ENCODE measurements around the gene ADAM19. TPM values are rescaled to one million over a fixed set of nuclear protein-coding genes. Genes with fewer than 3 reads are reported as not detected.

The ADAM19 gene
- total and polyA plus RNA-seq, 2 experiments from 2014 or later = 9.1 to 13.2 TPM

- Histone ChIP-seq H3K36me3 (ENCODE audit: insufficient read depth) (no peaks in the 10 kb centered on the region), H2AFZ (peak overlapping the region; percentile 63; the same call in 1 of the 2 replicates), H3K4me1 (ENCODE audit: insufficient read depth) (no peaks in the 10 kb centered on the region), H3F3A (replicated peaks; ENCODE audit: low read depth) (no peaks in the 10 kb centered on the region), H3K27me3 (ENCODE audit: insufficient read depth) (no peaks in the 10 kb centered on the region), H3K9me2 (ENCODE audit: insufficient read depth) (no peaks in the 10 kb centered on the region), H3K4me2 (no peak overlapping the region), H3K27ac (ENCODE audit: low read depth) (no peak overlapping the region), H3K4me3 (no peak overlapping the region), H3K79me2 (replicated peaks; ENCODE audit: insufficient read depth) (no peaks in the 10 kb centered on the region), H4K20me1 (replicated peaks; ENCODE audit: insufficient read depth) (no peaks in the 10 kb centered on the region)
- no peaks in the 10 kb centered on the region; the same call in 2 of the 3 replicates for H3K9me3 Mint-ChIP-seq
- TF ChIP-seq, protein P1, sequence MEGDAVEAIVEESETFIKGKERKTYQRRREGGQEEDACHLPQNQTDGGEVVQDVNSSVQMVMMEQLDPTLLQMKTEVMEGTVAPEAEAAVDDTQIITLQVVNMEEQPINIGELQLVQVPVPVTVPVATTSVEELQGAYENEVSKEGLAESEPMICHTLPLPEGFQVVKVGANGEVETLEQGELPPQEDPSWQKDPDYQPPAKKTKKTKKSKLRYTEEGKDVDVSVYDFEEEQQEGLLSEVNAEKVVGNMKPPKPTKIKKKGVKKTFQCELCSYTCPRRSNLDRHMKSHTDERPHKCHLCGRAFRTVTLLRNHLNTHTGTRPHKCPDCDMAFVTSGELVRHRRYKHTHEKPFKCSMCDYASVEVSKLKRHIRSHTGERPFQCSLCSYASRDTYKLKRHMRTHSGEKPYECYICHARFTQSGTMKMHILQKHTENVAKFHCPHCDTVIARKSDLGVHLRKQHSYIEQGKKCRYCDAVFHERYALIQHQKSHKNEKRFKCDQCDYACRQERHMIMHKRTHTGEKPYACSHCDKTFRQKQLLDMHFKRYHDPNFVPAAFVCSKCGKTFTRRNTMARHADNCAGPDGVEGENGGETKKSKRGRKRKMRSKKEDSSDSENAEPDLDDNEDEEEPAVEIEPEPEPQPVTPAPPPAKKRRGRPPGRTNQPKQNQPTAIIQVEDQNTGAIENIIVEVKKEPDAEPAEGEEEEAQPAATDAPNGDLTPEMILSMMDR (conservative IDR thresholded peaks at IDR 0.05; ENCODE audit: low read depth in 2 of 2) = no peak
- TF ChIP-seq CREB1 (CRISPR knock-in tag; IDR thresholded peaks at IDR 0.05; ENCODE audit: low read depth) (no peak), POLR2AphosphoS5 (IDR thresholded peaks at IDR 0.05; ENCODE audit: low read depth) (no peak), JUNB (IDR thresholded peaks at IDR 0.05; ENCODE audit: unreplicated experiment) (no peak), ZNF462 (CRISPR knock-in tag; IDR thresholded peaks at IDR 0.05) (no peak), STAT1 (IDR thresholded peaks at IDR 0.05; ENCODE audit: unreplicated experiment) (no peak), NANOG (IDR thresholded peaks at IDR 0.05; ENCODE audit: borderline replicate concordance) (no peak), ZNF114 (CRISPR knock-in tag; IDR thresholded peaks at IDR 0.05) (no peak), EZH2 (IDR thresholded peaks at IDR 0.05; ENCODE audit: low read depth, unreplicated experiment) (no peak), EZH2phosphoT487 (IDR thresholded peaks at IDR 0.05; ENCODE audit: unreplicated experiment) (no peak), ZNF331 (CRISPR knock-in tag; IDR thresholded peaks at IDR 0.05; ENCODE audit: low read depth) (no peak)
- TF ChIP-seq, protein P2, sequence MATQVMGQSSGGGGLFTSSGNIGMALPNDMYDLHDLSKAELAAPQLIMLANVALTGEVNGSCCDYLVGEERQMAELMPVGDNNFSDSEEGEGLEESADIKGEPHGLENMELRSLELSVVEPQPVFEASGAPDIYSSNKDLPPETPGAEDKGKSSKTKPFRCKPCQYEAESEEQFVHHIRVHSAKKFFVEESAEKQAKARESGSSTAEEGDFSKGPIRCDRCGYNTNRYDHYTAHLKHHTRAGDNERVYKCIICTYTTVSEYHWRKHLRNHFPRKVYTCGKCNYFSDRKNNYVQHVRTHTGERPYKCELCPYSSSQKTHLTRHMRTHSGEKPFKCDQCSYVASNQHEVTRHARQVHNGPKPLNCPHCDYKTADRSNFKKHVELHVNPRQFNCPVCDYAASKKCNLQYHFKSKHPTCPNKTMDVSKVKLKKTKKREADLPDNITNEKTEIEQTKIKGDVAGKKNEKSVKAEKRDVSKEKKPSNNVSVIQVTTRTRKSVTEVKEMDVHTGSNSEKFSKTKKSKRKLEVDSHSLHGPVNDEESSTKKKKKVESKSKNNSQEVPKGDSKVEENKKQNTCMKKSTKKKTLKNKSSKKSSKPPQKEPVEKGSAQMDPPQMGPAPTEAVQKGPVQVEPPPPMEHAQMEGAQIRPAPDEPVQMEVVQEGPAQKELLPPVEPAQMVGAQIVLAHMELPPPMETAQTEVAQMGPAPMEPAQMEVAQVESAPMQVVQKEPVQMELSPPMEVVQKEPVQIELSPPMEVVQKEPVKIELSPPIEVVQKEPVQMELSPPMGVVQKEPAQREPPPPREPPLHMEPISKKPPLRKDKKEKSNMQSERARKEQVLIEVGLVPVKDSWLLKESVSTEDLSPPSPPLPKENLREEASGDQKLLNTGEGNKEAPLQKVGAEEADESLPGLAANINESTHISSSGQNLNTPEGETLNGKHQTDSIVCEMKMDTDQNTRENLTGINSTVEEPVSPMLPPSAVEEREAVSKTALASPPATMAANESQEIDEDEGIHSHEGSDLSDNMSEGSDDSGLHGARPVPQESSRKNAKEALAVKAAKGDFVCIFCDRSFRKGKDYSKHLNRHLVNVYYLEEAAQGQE (IDR thresholded peaks at IDR 0.05; ENCODE audit: unreplicated experiment) = no peak
- TF ChIP-seq, protein P3, sequence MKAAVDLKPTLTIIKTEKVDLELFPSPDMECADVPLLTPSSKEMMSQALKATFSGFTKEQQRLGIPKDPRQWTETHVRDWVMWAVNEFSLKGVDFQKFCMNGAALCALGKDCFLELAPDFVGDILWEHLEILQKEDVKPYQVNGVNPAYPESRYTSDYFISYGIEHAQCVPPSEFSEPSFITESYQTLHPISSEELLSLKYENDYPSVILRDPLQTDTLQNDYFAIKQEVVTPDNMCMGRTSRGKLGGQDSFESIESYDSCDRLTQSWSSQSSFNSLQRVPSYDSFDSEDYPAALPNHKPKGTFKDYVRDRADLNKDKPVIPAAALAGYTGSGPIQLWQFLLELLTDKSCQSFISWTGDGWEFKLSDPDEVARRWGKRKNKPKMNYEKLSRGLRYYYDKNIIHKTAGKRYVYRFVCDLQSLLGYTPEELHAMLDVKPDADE (IDR thresholded peaks at IDR 0.05) = no peak
- no peaks in the 10 kb centered on the region for H3K4me1 Mint-ChIP-seq
- DNase-seq (ENCODE audit: low spot score) (no peak), ATAC-seq (no peak)
- H3K27me3 Mint-ChIP-seq (ENCODE audit: insufficient read depth, low read depth, poor library complexity) = no peaks in the 10 kb centered on the region
- no peaks in the 10 kb centered on the region for H3K36me3 Mint-ChIP-seq (ENCODE audit: low read depth)
- H3K27ac Mint-ChIP-seq = no peak overlapping the region
- H3K4me3 Mint-ChIP-seq = no peak overlapping the region
These were observed 28.0 kb upstream of the ADAM19 start for GRCh38 chr5:157603333-157604190.

Data from GM23338 (cell line).